ENCODE measurements around the gene CFAP97D1. TPM values are rescaled to one million over a fixed set of nuclear protein-coding genes. Genes with fewer than 3 reads are reported as not detected.

The CFAP97D1 gene
- polyA plus RNA-seq, 1 donor (not counting 4 experiments of a cell fraction or from before 2014, with no cell fraction given): not detected

DNA sequence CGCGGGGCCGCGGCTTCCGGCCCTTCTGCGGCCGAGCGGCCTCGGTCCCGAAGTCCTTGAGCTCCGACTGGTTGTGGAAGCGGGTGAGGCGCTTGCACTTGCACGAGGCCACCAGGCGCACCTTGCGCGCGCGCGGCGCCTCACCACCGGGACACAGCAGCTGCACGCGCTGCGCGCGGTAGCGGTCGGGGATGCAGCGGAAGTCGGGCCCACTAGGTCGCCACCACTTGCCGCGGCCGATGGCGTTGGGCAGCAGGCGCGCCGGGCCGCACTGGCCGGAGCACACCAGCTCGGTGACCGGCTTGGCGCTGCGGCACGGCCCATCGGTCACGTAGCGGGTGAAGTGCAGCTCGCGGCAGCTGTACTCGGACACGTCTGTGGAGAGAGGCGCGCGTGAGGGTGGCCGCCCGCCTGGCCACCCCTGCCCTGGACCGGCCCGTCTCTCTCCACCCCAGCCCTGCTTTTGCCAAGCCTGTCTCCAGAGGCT is 24.8 kb upstream of the CFAP97D1 start:
- no peak for FAIRE-seq
- Histone ChIP-seq H3K9me1 (ENCODE audit: control insufficient read depth, extremely low read depth, insufficient read depth, low read length) (no peaks in the 10 kb centered on the region), H2AFZ (ENCODE audit: control insufficient read depth, low read length) (peak overlapping the region; percentile 30), H3K9ac (ENCODE audit: control insufficient read depth, extremely low read depth, insufficient read depth, low read length) (no peak overlapping the region), H3K4me3 (ENCODE audit: control insufficient read depth in 2 of 3, extremely low read depth in 1 of 3, insufficient read depth in 2 of 3, low read depth in 1 of 3, low read length in 3 of 3) (peak overlapping the region in 1 of 3 experiments; percentile 11), H3K27ac (ENCODE audit: control insufficient read depth, insufficient read depth, low read length) (no peak overlapping the region), H3K4me2 (ENCODE audit: control insufficient read depth, extremely low read depth, insufficient read depth, low read depth, low read length) (peak overlapping the region; percentile 42), H4K20me1 (ENCODE audit: control insufficient read depth, extremely low read depth, insufficient read depth, low read length) (no peaks in the 10 kb centered on the region), H3K36me3 (ENCODE audit: control insufficient read depth in 2 of 2, extremely low read depth in 1 of 2, insufficient read depth in 2 of 2, low read length in 2 of 2) (no peaks in the 10 kb centered on the region), H3K4me1 (ENCODE audit: control insufficient read depth, extremely low read depth, insufficient read depth, low read length) (peaks cover 33% of the 10 kb centered on the region), H3K9me3 (ENCODE audit: control insufficient read depth, low read depth, low read length) (no peaks in the 10 kb centered on the region), H3K27me3 (ENCODE audit: control insufficient read depth, extremely low read depth, insufficient read depth, low read length) (peaks cover 11% of the 10 kb centered on the region), H3K79me2 (ENCODE audit: control insufficient read depth, insufficient read depth, low read length) (no peaks in the 10 kb centered on the region)
- dilution Hi-C loops (cut with MboI; ENCODE audit: extremely low pct_ligation_motif_present, low sequenced_read_pairs): no loop called here
- DNase-seq (ENCODE audit: low read depth, low spot score): no peak
- peak; percentile 31 for TF ChIP-seq EZH2 (IDR thresholded peaks at IDR 0.05; ENCODE audit: low read length)
- TF ChIP-seq, protein P1, sequence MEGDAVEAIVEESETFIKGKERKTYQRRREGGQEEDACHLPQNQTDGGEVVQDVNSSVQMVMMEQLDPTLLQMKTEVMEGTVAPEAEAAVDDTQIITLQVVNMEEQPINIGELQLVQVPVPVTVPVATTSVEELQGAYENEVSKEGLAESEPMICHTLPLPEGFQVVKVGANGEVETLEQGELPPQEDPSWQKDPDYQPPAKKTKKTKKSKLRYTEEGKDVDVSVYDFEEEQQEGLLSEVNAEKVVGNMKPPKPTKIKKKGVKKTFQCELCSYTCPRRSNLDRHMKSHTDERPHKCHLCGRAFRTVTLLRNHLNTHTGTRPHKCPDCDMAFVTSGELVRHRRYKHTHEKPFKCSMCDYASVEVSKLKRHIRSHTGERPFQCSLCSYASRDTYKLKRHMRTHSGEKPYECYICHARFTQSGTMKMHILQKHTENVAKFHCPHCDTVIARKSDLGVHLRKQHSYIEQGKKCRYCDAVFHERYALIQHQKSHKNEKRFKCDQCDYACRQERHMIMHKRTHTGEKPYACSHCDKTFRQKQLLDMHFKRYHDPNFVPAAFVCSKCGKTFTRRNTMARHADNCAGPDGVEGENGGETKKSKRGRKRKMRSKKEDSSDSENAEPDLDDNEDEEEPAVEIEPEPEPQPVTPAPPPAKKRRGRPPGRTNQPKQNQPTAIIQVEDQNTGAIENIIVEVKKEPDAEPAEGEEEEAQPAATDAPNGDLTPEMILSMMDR (optimal IDR thresholded peaks at IDR 0.05 in 1 of 3, IDR thresholded peaks at IDR 0.05 in 1 of 3, conservative IDR thresholded peaks at IDR 0.05 in 1 of 3; ENCODE audit: extremely low read depth in 1 of 3, insufficient read depth in 2 of 3, low read length in 3 of 3): peak in 1 of 3 experiments; percentile 22

DNA sequence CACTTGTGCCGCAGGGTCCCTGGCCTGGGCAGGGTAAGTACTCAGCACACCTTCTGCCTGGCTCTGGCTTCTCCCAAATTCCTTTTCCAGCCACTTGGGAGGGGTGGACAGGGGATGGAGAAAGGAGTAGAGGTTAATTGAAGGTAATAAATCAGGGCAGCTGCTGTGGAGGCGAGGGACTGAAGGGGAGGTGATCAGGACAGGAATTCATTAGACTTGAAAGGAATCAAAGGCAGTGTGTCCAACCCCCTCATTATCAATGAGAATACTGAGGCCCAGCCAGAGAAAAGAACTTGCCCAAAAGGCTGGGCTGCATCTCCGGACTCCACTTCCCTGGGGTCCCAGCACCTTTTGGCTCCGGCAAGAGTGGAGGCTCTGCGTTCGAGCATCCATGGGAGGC is 24.0 kb upstream of the CFAP97D1 start:
- DNase-seq (ENCODE audit: low read depth, low spot score) (no peak), FAIRE-seq (no peak)
- H3K36me3 ChIP-seq (ENCODE audit: control insufficient read depth in 2 of 2, extremely low read depth in 1 of 2, insufficient read depth in 2 of 2, low read length in 2 of 2): no peaks in the 10 kb centered on the region
- H3K9me3 ChIP-seq (ENCODE audit: control insufficient read depth, low read depth, low read length): no peaks in the 10 kb centered on the region
- no peak overlapping the region for H3K4me3 ChIP-seq (ENCODE audit: control insufficient read depth in 2 of 3, extremely low read depth in 1 of 3, insufficient read depth in 2 of 3, low read depth in 1 of 3, low read length in 3 of 3)
- H4K20me1 ChIP-seq (ENCODE audit: control insufficient read depth, extremely low read depth, insufficient read depth, low read length): no peaks in the 10 kb centered on the region
- H3K27ac ChIP-seq (ENCODE audit: control insufficient read depth, insufficient read depth, low read length): no peak overlapping the region
- H3K27me3 ChIP-seq (ENCODE audit: control insufficient read depth, extremely low read depth, insufficient read depth, low read length): peaks cover 11% of the 10 kb centered on the region
- no peak overlapping the region for H3K9ac ChIP-seq (ENCODE audit: control insufficient read depth, extremely low read depth, insufficient read depth, low read length)
- no peak overlapping the region for H3K4me2 ChIP-seq (ENCODE audit: control insufficient read depth, extremely low read depth, insufficient read depth, low read depth, low read length)
- dilution Hi-C loops (cut with MboI; ENCODE audit: extremely low pct_ligation_motif_present, low sequenced_read_pairs): no loop called here
- H3K79me2 ChIP-seq (ENCODE audit: control insufficient read depth, insufficient read depth, low read length): no peaks in the 10 kb centered on the region
- H2AFZ ChIP-seq (ENCODE audit: control insufficient read depth, low read length): no peak overlapping the region
- H3K9me1 ChIP-seq (ENCODE audit: control insufficient read depth, extremely low read depth, insufficient read depth, low read length): no peaks in the 10 kb centered on the region
- H3K4me1 ChIP-seq (ENCODE audit: control insufficient read depth, extremely low read depth, insufficient read depth, low read length): peaks cover 31% of the 10 kb centered on the region
- no peak for TF ChIP-seq EZH2 (IDR thresholded peaks at IDR 0.05; ENCODE audit: low read length)
- TF ChIP-seq, protein P1 (optimal IDR thresholded peaks at IDR 0.05 in 1 of 3, IDR thresholded peaks at IDR 0.05 in 1 of 3, conservative IDR thresholded peaks at IDR 0.05 in 1 of 3; ENCODE audit: extremely low read depth in 1 of 3, insufficient read depth in 2 of 3, low read length in 3 of 3): no peak

Data from keratinocyte (primary cell).